Stimulated activated CD8-positive, alpha-beta memory T cell treated with anti-CD3 and anti-CD28 coated beads, Interleukin-4, amount 100 ng/mL, for 1 hour (primary cell): ENCODE data around the gene TRABD2B.

Source experiments
- DNase-seq, 2 donors: peaks; one replicate each; pipeline ENCODE4 v3.0.0-alpha.2; 2020; ENCODE audit warnings: low read depth in 2 of 2, low spot score in 1 of 2

Gene TRABD2B

DNA sequence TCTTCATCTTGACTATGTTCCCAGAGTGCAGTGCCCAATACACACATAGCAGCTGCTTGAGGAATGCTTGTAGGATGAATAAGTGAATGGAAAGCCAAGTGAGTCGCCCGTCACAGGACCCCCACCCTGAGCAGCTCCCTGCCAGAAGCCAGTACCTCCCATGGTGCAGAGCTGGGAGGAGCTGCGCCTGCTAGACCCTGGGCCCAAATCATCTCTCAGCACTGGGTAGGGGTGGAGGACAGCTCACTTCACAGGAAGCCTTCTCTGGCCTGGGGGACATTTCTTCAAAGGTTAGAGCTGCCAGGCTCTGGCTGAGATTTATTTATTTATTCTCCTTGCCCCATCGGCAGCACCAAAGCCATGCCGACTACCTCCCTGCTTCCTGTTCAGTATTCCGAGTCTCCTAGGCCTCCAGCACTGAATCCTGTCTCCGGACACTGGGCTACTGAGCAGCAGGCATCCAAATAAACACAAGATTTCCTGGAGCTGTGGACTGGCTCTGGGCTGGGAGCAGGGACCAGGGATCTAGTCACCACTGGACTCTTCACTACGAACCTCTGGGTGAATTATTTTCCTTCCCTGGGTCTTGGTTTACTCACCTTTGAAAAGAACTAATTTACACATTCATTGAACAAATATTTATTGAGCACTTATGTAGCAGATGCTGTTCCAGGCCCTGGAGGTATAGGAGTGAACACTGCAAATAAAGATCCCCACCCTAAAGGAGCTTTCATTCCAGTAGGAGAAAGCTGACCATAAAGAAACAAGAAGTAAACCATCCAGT lies 187.7 kb downstream of the TRABD2B start:
- DNase-seq: no peak

DNA sequence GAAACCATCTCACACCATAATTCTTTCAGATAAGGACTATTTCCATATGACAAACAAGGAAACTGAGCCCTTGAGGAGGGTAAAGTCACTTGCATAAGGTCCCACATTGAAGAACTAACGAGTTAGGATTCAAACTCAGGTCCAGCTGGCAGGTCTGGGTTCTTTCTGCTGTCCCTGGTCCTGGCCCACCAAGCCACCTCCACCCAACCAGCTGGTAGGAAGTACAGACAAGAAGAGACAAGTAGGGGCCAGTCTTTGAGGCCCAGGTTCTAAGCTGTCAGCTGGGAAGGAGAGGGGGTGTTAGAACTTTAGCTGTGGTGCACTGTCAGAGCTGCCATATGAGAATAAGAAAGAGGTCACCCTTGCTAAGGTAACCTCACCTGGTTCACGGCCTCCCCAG lies 188.6 kb downstream of the TRABD2B start:
- DNase-seq: no peak

DNA sequence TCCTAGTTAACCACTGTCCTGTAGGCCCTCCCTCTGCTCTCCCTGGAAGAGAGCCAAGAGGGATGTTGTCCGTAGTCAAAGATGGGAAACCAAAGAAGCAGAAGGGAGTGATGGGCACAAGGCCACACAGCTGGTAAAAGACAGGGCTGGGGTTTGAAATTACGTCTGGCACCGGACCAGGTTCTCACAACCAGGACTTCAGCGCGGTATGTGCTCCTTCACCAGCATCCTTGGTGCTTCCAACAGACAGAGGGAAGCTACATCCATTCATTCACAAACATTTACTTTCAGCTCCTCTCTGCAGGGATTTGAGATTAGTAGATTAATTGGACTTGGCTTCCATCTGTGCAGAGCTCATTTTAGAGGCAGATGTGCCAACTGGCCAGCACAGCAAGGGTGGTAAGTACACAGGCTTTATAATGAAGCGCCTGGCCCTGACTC lies 191.2 kb downstream of the TRABD2B start:
- DNase-seq: no peak

DNA sequence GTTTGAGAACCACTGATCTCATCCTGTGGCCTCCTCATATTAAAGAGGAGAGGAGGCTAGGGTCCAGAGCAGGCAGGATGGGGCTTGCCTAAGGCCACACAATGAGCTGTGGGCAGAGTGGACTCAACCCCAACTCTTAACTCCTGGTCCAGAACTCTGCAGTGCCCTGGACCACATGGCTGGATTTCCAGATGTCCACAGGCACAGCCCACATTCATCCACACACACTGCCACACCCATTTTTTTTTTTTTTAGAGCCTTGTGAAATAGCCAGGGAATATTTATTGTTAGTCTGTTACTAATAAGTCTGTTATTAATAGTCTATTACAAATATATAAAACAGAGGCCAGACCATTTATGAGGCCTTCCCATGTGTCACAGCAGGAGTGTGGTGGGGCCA lies 192.2 kb downstream of the TRABD2B start:
- no peak for DNase-seq

DNA sequence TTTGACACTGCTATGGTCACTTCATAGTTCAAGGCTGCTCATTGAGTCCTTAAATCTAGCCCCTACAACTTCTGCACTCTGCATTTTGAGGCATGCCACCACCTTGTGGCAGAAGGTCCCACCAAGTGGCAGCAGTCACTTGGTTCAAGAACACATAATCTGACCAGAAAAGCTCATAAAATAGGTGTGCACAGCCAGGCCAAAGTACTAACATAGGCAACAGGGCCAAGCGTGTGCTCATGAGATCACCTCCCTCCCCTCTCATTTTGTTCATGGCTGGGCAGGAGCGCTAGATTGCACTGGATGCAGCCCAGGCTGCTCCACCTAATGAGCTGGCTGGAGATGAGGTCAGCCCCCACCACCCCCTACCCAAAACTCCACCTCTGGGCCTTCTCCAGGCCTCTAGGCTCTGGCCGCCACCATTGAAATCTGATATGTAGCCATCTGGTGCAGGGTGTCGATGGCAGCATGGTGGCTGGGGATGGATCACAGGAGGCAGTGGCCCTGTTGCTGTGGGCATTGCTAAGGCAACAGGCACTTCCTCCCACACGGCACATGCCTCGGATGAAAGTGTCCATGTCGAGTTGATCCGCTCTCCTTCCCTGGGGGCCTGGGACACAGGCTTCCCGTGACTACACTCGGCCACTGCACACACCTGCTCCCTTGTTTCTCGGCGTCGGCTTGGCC lies 193.2 kb downstream of the TRABD2B start:
- no peak for DNase-seq

DNA sequence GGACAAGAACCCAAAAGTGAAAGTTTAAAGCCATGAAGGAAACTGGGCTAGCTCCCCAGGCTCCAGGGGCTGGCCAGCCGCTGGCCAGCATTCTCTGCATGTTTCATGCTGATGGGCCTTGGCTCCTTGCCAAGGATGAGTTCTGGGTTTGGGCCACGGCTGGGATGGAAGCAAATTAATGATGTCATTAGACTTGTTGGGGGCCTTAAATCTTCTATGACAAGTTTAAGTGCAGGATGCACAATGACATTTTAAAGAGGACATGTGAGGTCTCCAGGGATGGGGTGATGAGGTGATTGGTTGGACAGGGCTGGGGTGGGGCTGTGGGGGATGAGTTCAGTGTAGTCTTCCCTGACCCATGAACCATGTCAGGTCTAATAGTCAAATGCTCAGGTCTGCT lies 199.6 kb downstream of the TRABD2B start:
- no peak for DNase-seq

DNA sequence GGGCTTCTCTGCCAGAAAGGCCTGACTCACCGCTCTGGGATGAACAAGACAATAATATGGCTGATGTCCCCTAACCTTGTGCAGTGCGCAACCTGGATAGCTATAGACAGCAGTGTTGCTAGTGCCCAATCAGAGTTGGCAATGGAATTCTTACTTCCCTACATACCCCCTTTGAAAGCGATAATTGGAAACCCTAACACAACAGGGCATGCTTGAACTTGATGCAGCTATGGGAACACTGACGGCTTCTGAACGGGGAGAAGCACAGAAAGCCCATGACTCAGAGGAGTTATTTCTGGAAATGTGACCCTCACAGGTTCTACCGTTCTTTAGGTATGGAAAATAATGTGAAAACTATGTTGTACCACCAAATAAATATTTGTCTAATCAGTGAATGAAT lies 200.6 kb downstream of the TRABD2B start:
- no peak for DNase-seq

DNA sequence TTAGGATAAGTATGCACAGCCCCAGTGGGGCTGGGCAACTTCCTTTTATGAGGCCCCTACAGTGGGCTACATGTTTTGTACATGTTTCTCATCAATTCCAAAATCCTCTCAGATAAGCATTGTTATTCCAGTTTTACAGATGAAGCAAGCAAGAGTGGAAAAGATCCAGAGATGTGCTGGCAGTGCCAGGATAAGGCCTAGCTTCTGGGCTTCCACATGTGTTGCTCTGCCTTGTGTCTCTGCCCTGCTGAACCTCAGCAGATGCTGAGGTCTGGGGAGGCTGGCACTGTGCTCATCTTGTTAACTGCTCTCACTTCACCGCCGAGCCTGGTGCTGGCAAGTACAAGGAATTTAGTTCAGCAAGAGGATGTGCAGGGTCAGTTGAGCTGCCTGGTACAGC lies 202.1 kb downstream of the TRABD2B start:
- DNase-seq: no peak

DNA sequence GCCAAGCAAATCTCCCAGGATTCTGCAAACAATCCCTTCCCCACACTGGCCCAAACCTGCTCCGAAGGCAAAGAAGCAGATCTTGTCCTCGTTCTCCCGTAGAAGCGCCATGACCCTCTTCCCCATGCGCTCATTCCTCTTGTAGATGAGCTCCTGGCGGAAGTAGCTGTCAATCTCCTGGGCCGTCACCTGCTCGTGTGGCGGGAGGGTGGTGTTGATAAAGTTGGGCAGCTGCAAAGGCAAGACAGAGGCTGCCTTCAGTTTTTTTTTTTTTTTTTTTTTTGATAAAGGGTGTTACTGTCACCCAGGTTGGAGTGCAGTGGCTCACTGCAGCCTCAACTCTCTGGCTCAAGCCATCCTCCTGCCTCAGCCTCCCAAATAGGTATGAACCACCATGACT lies 202.7 kb downstream of the TRABD2B start:
- DNase-seq: no peak

DNA sequence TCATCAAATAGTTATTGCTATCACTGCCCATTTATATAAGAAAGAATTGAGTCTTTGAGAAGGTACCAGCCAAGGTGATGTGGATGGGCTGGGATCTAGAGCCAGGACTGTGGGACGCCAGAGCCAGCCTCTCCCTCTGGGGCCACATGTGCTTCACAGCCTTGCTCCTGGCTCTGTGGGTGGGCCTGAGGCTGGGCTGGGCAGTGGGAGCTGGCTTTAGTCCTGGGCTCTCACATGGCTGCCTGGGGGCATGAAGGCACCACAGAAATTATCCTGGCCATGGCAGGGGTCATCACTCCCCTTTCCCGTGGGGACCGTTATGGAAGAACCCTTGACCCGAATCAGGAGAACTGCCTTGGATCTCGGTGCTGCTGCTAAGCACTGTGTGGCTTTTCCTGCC lies 203.1 kb downstream of the TRABD2B start:
- DNase-seq: no peak

DNA sequence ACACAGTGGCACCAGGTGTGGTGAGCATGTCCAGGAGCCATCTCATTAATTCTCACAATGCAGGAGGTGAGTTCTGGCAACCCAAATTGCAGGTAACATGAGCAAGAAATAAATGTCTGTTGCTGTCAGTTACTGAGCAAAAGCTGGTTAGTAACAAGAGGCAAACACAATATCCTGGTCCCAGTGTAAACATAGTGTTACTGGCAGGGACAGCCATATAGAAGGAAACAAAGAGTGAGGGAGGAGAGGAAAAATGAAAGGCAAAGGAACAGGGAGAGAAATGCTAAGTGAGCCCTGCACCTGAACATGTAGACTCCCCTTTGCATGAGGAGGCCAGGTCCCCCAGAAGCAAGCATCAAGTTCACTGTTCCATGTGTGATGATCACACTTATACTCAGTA lies 203.6 kb downstream of the TRABD2B start:
- no peak for DNase-seq

DNA sequence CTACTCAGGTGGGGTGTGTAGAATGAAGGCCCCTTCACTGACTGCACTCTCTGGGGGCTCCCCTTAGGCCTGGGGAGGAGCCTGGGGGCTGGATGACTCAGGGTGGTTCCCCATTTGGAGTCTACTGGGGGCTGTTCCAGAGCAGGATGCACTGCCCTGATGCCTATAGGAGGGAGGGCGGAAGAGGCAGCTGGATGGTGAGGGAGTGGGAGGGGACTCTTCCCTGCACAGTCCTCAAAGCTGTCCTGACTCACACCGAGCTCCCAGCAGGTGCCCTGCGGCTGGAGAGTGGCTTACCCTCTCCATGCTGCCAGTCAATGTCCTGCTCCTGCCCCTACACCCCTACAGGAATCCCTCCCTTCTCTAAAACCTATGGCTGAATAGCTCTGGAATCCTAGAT lies 204.4 kb downstream of the TRABD2B start:
- no peak for DNase-seq

DNA sequence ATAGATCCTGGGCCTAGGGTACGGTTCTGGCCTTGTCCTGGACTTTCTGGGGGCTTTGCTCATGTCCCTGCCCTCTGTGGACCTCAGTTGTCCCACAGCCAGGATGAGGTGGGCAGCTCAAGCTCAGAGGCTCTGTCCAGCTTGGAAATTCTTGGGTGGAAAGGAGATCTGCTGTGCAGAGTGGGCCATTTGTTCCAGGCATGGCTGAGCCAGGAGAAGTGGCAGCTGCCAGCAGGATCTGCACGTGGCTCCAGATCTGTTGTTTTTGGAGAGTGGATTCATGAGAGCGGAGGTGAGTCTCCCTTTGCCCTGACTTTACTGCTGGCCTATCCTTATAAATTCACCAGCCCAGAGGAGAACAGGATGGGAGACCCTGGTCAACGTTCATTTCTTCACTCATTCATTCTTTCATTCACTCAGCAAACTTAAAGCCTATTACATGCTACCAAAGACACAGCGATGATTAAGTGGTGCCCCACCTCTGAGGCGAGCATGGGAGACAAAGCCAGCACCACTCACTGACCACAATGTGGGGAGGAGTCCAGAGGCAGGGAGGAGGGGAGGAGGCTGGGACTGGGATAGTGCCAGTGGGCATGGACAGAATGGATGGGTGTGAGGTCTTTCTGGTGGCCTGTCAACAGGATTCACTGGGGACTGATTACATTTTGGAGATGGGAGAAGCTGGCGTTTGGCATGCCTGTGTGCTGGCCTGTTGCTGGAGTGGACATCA lies 205.1 kb downstream of the TRABD2B start:
- no peak for DNase-seq

DNA sequence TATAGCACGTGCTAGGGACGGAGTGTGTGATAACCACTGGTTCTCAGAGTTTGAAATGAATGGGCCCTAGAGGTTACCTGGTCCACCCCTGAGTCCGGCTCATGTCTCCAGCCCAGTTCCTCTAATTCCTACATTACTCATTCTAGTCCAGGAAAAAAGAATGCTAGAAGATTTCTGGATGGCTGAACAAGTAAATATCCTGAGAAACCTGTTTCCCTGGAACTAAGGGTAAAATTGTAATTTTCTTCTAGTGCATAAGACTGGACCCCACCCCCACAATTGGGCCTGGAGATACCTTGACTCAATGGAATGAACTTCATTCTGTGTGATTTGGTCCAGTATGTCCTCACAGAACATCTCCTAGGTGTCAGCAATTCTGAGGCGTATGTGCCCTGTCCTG lies 208.4 kb downstream of the TRABD2B start:
- DNase-seq: no peak

DNA sequence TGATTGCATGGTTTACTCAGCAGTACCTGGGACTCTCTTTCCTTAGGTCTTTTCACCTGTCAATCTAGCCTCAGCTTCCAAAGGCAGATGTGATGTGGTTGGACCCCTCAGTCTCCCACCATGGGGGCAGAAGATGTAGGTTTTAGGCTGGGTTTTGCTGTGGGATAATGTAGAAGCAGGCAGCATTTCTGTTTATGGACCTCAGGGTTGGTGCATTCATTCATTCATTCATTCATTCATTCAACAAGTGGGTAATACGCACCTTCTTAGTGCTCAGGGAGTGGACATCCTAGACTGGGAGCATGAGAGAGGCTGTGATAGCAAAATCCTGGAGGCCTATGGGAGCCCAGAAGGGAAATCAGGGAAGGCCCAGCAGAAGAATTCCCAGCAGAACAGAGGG lies 209.6 kb downstream of the TRABD2B start:
- DNase-seq: no peak

DNA sequence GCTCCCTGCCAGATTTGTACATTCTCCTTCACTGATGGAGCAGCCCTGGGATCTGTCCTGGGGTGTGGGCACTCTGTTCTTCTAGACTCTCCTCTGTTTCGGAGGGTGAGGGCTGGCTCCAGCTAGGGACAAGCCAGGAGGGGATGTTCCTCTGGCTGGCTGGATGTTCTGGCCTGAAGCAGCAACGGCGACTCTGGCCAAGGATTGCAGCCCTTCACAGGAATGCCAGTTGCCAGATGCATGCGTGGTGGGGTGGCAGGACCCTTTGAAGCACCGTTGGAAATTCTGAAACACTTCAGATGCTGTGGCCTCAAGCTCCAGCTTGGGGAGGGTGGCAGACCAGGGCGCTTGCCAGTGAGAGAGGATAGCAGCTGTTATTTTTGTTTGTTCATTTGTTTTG lies 210.9 kb downstream of the TRABD2B start:
- no peak for DNase-seq

DNA sequence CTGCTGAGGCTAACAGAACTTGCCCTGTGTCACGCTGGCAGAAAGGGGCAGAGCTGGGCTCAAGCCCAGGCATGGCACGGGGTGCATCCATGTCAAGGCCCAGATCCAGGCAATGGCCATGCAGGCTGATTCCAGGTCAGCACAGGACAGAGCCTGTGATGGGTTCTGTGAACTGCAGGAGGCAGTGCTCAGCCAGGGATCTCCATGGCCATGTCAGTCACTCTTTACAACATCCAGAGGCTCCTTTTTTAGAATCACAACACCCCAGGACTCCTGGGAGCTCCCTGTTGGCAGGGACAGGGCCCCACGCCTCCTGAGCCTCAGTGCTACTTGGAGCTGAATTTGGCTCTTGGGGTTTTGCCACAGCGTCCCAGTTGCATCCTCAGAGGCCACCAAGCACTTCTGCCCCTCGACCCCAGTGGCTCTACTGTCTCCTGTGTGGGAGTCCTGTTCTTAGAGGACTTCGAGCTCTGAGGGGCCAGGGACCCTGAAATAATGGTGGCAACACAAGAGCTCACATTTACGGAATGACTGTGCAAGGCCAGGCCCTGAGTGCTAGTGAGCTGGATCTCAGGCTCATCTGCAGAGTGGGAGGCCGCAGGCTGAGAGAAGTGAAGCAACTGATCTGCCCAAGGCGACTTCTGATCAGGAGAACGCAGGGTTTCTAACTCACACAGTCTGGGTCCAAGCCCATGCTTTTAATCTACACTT lies 211.5 kb downstream of the TRABD2B start:
- no peak for DNase-seq

DNA sequence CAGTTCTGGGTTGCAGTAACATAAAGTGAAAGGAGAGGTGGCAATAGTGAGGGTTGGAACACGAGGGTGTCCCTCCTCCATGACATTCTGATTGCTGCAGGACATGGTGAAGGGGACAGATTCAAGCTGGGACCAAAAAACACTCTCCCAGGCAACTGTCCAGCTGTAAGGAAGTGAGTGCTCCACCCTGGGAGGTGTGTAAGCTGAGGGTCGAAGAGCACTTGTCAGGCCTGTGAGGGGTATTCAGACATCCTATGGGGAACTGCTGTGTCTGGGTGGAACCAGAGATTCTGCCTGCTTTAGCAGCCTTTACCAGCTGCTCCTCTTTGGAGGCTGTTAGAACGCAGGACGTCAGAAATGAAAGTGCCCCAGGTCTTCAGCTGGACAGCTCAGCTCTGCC lies 212.1 kb downstream of the TRABD2B start:
- no peak for DNase-seq

DNA sequence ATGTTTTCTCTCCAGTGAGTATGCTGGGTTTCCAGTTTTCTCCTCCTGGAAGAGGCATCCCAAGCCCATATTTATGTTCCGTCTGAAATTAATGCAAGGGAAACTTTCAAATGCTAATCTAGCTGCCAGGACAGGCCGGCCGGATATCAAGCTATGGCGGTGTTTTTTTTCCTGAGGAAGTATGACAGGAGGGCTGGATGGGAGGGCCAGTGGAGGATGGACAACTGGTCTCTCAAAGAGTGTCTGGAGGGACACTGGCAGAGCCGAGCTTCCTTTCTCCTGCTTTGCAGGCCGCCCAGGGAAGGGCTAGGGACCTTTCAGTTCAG lies 212.7 kb downstream of the TRABD2B start:
- no peak for DNase-seq

DNA sequence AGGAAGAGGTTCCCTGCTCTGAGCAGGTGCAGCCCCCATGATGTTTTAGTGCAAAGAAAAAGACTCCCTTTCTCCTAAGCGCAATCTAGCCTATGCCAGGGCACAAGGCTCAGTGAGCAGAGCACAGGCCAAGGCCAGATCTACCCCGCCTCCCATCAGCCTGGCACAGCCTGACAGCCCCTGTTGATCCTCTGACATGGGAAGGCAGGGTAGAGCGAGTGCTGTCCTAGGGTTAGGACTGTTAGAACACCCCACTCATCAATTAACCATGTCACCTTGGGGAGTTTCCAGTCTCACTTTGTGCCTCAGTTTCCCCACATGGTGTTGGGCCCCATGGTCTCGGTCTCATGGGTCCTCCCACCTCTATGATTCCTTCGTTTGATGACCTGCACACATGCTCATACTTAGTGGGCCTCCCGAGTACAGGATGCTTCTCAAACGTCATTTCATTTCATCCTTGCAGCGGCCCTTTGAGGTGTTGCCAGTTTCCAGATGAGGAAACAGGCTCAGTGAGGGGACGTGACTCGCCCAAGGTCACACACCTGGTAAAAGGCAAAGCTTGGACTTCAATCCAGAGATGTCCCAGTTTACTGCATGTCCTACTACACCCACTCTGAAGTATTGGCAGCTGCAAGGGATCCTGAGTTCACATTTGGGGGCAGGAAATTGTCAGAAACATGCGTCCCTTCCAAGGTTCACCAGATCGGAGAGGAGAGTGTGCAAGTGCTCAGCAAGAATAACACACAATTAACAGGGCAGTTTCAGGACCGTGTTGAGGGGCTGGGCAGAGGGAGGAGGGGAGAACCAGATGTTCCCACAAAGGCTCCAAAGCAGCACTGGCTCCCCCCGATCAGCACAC lies 213.3 kb downstream of the TRABD2B start:
- no peak for DNase-seq
